IPS DF 4.7 (cell line): ENCODE data around the gene CAV1.
"Not testable (repeated sequence)": the region's sequence is repeated elsewhere in the genome, so short reads cannot be mapped to it uniquely, and the experiment has no call there.

Source experiments
- DNase-seq: peaks from one replicate; pipeline ENCODE4 v3.0.0-alpha.2; 2013; ENCODE audit warnings: low spot score; ENCODE audit errors: extremely low read depth

Gene CAV1, protein sequence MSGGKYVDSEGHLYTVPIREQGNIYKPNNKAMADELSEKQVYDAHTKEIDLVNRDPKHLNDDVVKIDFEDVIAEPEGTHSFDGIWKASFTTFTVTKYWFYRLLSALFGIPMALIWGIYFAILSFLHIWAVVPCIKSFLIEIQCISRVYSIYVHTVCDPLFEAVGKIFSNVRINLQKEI

DNA sequence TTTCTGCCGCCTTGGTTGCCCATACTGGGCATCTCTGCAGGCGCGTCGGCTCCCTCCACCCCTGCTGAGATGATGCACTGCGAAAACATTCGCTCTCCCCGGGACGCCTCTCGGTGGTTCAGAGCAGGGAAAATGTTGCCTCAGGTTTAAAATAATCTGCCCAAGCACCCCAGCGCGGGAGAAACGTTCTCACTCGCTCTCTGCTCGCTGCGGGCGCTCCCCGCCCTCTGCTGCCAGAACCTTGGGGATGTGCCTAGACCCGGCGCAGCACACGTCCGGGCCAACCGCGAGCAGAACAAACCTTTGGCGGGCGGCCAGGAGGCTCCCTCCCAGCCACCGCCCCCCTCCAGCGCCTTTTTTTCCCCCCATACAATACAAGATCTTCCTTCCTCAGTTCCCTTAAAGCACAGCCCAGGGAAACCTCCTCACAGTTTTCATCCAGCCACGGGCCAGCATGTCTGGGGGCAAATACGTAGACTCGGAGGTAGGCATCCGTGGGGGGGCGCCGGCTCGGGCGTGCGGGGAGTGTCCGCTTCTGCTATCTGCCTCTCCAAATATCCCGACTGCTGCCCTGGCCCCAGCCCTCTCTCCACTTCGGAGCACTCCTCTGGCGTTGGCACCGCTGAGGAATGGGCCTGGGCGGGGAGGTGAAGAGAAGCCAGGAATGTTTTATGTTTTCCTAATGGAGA is at the start of gene CAV1:
Gene CAV1, plus strand, starts transcription at position 428 of the 689 bp plus-strand sequence. Its CDS starts 27 bp downstream, at position 455.
- DNase-seq = no peak

DNA sequence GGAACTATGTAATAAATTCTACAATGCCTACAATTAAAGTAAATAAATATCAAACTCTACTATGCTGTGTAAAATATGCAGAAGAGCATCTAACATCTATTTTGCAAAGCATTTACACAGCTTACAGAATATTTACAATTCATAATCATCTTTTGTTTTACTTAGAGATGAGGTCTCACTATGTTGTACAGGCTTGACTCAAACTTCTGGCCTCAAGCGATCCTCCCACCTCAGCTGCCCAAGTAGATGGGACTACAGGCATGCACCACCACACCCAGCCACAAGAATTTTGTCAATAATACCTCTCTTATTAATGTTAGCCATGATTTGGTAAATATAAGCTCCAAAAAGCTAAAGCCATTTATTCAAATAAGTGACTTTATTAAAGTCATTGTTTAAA is 47.2 kb upstream of the CAV1 start:
- DNase-seq = no peak

DNA sequence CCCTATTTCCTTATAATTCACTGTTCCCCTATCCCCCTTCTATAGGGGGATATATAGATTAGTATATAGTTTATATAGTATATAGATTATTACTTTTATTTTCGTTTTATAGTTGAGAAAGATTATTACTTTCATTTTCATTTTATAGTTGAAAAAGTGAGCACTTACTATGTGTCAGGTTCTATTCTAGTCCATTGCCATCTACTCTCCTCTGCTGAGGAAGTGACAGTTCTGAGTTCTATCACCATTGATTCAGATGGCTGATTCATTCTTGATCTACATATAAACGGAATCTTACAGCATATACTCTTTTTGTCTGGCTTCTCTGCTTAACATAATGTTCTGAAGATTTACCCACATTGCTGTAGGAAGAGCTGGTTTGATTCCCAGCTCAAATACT is 46.0 kb upstream of the CAV1 start:
- DNase-seq = no peak

DNA sequence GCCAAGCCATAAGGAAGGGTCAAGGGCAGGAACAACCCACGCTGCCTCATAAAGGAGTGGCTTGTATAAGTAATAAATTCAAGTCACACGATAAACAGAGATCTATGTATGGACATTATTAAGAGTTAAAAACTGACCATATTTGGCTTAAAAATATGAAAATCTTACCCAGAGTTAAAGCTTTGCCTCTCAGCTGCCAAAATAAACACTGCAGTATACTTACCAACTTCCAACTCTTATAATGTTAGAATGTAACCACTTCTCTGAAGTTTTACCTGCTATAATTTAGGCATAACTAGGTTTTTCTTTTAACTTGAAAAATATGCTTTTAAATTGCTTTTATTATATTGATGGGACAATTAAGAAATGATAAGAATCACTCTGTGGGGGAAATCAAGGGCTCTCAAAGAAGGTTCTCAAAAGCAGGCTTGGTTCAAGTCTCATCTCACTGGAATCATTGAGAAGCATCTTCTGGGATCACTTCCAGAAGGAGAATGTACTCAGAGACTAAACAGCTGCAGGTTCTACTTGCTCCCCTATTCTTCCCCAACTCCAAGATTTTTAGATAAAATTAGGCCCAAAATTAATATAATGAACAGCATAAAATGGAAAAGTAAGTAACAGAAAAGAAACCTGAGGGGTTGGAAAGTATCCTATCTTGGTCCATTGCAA is 41.4 kb upstream of the CAV1 start:
- no peak for DNase-seq

DNA sequence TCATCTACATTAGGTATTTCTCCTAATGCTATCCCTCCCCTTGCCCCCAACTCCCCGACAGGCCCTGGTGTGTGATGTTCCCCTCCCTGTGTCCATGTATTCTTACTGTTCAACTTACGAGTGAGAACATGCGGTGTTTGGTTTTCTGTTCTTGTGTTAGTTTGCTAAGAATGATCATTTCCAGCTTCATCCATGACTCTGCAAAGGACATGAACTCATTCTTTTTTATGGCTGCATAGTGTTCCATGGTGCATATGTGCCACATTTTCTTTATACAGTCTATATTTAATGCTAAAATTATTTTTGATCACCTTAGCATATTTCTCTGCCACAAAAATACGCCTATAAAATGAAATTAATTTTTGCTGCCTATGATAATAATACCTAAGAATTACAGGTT is 40.4 kb upstream of the CAV1 start:
- DNase-seq = not testable (repeated sequence)

DNA sequence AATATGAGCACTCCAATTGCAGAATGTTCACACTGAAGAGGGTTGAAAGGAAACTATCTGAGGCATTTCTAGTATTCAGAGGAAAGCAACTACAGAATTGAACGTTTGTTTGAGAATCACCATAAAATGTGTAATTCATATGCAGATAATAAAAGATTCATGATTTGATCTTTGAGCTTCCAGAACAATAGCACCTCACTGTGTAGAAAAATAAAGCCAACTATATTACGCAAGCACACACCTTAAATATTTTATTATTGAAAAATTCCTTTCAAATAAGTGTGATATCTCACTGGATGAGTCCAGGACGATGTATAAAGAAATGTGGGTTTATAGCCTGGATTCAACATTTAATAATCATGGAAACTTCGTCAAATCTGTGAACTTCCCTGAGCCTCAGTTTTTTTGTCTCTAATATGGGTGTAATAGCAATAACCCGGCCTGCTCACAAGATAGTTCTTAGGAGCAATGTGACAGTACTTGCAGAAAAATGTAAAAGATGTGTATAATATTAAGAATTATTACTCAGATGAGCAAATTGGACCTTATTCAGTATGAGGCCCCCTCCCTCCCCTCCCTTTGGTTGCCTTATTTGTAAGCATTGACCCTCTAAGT is 36.8 kb upstream of the CAV1 start:
- DNase-seq = no peak

DNA sequence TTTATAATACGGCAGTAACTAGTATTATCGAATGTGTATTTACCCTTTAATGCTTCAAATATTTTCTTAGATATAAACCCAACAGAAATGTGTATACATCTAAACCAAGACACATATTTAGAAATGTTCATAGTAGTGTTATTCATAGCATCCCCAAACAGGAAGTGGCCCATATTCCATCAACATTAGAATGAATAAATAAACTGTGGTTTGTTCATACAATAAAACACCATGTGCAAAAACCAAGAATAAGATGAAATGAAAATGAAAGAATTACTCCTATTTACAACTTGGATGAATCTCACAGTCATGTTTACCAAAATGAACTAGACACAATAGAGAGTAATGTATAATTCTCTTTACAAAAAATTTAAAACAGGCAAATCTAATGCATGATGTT is 34.5 kb upstream of the CAV1 start:
- no peak for DNase-seq

DNA sequence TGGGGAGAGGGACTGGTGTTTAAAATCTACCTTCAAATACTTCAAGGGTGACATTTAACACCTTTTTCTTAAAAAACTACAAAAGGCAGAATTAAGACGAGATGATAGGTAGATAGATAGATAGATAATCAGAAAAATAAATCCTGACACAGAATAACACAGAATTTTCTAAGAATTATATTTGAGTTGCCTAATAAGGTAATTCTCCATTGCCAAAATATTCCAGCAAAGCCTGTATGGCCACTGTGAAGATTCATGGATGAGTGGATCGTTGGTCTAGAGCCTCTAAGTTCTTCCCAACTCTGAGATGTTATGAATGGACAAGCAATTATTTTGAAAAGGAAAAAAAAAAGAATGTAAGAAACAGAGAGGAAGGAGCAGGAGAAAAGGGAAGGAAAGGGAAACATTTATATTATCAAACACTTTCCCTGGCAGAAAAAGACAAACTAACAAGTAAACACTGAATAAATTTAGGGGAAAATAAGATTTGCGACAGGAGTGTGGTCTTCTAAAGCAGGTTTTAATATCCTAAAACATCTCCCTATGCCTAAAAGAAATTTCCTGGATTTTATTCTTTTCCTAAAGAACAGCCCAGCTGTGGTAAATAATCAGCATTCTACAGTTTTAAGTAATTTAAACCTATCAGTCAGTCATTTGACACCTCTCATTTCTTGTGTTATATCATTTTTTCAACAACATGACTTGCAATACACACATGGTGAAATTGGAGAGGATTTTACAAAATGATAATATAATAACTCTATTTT is 32.8 kb upstream of the CAV1 start:
- no peak for DNase-seq

DNA sequence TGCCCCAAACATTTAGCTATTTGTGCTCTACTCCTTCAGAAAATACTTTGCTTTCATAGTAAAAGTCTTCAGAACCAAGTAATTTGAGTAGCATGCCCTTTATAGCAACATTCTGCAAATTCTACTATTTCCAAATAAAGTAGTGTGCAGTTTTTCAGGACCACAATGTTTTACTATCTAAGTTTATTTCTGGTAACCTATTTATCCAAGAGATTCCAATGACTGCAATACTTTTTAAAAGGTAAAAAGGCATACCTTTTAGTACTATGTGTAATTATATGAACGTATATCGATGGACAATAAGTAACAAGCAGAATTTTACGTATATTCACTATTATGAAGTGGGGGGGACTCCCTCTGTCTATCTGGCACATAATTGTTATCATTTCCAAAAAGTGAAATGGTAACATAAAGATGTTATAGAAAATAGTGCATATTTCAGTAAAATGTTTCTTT is 32.2 kb upstream of the CAV1 start:
- DNase-seq = no peak

DNA sequence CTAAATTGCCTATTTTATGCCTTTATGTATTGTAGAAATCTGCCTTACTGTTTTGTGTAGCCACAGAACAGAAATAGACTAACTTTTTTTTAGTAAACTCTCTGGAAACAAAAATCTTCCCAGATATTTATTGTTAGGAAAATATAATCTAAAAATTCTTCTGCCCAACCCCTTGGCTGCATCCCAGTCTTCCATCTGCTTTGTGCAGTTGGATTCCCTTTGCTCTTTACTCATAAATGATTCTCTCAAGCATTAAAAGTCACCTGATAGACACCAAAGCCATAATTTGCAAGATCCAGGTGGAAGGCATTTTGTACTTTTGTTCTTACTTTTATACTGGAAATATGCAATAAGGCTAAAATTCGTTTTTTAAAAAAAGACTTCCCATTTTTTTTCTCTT is 31.4 kb upstream of the CAV1 start:
- DNase-seq = no peak

DNA sequence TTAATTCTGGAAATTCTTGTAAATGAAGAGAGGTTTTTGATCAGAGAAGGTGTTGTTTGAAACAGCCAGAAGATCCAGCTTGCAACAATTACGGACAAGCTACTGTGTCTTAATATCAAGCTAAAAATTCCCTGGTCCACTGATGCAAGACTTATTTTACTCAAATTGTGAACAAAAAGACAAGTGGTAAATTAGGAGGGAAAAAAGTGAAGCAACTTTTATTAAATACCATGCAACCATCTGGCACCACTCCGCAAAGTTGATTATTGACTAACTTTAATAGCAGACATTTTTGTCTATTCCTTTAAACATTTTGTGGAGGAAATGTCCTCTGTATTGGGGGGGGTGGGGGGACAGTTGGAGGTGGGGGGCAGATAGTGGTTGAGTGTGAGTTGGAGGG is 30.4 kb upstream of the CAV1 start:
- no peak for DNase-seq

DNA sequence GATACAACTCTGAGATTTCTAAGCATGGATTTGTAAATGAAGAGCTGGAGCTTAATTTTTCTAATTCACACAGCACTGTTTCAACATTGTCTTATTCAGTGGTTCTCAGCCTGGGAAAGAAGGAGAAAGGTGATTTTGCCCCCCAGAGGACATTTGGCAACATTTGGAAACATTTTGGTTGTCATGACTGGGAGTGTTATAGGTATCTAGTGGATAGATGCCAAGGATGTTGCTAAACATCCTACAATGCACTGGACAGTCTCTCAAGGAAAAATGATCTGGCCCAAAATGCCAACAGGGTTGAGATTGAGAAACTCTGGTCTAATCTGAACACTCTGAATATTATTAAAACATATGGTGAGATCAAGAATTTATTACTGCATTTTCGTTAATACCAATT is 29.1 kb upstream of the CAV1 start:
- no peak for DNase-seq

DNA sequence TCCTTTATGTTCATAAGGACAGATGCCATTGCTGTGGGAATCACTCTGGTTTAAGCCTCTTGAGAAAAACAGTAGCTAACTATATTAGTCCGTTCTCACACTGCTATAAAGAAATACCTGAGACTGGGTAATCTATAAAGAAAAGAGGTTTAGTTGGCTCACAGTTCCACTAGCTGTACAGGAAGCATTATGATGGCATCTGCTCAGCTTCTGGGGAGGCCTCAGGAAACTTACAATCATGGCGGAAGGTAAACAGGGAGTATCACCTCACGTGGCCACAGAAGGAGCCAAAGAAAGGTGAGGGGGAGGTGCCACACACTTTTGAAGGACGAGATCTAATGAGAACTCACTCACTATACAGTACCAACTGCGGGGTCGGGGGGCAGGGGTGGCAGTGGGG is 28.2 kb upstream of the CAV1 start:
- no peak for DNase-seq

DNA sequence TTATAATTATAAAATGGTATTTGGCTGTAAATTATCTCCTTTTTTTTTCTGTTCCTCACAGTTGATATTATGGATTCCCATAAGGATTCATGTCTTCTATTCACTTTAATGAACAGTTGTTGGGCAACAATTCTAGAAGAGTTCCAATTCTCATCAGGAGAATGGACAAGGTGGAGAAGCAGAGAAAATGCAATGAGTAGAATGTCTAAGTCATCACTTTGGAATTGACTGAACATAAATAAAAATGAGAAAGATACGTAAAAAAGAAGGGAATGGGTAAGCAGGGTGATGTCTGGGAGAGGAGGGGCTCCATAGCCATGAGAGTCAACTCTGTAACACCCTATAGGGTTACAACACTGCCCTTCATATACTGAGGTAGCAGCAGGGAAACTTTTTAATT is 27.1 kb upstream of the CAV1 start:
- no peak for DNase-seq

DNA sequence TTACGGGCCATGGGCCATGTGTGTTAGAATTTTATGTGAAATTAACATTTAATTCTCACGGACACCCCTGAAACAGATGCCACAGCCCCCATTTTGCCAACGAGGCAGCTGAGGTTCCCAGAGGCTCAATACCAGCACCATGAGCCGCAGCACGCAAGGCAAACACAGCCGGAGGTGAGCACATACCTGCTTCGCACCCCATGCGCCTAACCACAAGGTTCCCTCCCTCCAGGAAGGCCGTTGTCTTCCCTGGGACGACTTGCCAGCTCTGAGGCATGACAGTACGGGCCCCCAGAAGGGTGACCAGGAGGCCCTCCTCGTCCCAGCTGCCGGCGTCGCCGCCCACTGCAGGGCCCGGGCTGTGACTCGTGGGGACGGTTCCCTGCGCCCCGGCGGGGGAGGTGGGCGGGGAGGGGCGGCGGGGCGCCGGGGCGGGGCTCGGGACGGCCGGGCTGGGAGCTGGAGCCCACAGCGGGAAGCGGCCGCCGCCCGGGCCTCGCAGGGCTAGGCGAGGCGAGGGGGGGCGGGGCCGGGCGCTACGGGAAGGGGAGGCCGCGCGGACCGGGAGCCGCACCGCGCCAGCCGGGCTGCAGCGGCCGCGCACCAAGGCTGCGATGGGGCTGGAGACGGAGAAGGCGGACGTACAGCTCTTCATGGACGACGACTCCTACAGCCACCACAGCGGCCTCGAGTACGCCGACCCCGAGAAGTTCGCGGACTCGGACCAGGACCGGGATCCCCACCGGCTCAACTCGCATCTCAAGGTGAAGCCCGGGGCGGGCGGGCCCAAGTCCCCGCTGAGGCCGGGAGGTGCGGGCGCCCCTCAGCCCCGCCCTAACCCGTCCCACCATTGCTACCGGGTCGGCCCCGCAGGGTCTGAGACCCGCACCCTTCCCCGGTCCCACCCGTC is 25.4 kb upstream of the CAV1 start, which contains the start of gene CAV2:
Gene CAV2, plus strand, starts transcription at position 571 of the 910 bp plus-strand sequence. Its CDS starts 44 bp downstream, at position 615.
- no peak for DNase-seq

DNA sequence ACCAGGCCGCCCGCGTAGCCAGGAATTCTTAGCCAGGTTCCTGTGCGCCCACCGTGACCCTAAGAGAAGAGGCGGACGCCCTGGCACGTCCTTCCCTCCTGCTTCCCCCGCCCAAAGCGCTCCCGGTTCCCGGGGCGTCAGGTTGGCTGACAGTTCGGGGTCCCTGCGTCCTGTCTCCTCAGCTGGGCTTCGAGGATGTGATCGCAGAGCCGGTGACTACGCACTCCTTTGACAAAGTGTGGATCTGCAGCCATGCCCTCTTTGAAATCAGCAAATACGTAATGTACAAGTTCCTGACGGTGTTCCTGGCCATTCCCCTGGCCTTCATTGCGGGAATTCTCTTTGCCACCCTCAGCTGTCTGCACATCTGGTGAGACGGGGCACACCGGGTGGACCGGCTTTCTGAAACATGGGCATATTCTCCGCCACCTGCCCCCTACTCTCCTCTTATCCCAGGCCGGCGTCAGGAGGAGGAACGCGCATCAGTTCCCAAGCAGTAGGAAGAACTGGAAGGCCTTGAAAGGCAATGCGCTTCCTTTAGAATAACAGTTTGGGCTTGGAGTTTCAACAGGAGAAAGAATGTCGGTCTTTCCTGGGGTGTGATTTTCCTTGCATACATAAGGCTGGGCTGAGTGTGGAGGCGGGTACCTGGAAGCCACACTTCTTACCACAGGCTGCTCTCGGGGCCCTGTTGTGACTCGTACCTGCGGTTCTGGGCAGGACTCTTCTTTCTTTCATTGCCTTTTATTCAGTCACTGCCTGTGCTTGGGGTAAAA is 24.6 kb upstream of the CAV1 start:
- no peak for DNase-seq

DNA sequence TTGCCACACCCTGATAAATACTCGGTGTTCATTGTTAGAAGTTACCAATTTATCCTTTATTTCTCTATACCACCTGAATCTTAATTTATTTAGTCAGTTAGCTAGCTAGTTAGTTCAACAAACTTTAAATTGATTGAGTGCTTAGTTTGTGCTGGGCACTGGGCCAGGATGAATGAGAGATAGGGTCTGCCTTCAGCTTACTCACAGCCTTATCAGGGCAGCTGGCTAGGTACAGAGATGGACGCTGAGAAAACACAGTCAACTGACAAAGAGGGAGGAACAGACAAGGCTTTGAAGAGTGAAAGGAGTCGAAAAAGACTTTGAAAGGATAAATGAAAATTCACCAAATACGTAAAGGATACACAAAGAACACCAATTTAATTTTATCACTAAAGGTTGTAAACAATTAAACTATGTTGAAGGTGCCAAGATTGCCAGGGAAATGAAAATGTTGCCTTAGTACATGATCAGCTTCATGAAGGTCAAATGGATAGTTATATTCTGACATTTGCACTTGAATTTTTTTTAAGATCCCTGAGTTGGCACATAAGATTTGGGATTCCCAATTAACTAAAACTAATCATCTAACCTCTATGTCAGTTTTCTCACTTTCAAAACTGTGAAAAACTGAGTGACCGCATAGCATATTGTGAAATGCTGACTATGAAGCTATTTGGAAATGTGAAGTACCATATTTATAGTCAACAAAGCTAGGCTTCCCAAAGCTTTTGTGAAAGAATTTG is 23.2 kb upstream of the CAV1 start:
- no peak for DNase-seq

DNA sequence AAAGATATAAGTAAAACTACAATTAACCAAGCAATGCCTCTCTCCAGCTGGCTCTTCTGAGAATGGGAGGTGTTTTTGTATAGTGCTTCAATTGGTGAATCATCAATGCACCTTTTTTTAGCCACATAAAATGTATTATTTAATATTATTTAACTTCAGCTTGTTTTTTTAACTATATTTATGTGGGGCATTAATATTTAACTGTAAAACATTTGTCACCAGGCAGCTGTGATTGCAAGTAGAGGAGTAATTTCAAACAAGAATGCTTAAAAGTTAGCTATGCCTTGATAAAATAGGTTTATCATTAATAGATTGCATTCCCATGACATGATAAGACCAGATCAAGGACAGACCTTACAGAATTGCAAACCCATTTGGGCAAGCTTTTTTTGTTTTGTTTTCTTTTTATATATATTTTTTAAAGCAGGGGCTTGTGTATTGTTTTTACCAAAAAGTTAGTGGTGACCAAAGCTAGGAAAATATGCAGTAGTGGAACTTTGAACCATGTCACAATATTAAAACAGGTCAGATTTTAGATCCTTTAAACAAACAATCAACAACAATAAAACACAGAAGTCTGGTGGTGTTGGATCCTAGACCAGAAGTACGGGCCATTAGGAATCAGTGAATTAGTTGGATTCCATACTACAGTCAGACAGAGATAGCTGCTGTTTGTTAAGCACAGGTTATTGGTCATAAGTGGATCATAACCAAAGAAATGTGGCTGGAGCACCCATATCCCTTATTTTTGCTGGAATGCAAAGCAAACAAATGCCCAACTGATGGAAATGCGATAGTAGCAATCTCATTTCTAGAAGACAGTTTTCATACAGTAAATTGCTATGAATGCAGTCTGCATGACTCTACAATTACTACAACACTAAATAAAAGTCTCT is 22.4 kb upstream of the CAV1 start:
- DNase-seq = no peak
